ENCODE data around the gene FOXJ1. TPM values are rescaled to one million over a fixed set of nuclear protein-coding genes. Genes with fewer than 3 reads are reported as not detected.

FOXJ1 gene
- total RNA-seq, 1 donor from 2014 or later, result 4.5 TPM

- no peaks in the 10 kb centered on the region for H3K27me3 Mint-ChIP-seq (ENCODE audit: low read depth)
- H3K27ac Mint-ChIP-seq (ENCODE audit: unreplicated experiment), result no peak overlapping the region
- TF ChIP-seq, protein P1, sequence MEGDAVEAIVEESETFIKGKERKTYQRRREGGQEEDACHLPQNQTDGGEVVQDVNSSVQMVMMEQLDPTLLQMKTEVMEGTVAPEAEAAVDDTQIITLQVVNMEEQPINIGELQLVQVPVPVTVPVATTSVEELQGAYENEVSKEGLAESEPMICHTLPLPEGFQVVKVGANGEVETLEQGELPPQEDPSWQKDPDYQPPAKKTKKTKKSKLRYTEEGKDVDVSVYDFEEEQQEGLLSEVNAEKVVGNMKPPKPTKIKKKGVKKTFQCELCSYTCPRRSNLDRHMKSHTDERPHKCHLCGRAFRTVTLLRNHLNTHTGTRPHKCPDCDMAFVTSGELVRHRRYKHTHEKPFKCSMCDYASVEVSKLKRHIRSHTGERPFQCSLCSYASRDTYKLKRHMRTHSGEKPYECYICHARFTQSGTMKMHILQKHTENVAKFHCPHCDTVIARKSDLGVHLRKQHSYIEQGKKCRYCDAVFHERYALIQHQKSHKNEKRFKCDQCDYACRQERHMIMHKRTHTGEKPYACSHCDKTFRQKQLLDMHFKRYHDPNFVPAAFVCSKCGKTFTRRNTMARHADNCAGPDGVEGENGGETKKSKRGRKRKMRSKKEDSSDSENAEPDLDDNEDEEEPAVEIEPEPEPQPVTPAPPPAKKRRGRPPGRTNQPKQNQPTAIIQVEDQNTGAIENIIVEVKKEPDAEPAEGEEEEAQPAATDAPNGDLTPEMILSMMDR (conservative IDR thresholded peaks at IDR 0.05), result no peak
- no peak overlapping the region for H3K4me3 Mint-ChIP-seq
- no peak for DNase-seq (ENCODE audit: low read depth, low spot score)
- no peaks in the 10 kb centered on the region for H3K4me1 Mint-ChIP-seq
- H3K9me3 Mint-ChIP-seq, result no peaks in the 10 kb centered on the region
- peaks cover 7% of the 10 kb centered on the region for H3K36me3 Mint-ChIP-seq (ENCODE audit: low read depth)
These were observed 48.3 kb downstream of the FOXJ1 start for GRCh38 chr17:76092526-76093413.

- Mint-ChIP-seq H3K27me3 (ENCODE audit: low read depth) (no peaks in the 10 kb centered on the region), H3K9me3 (no peaks in the 10 kb centered on the region), H3K36me3 (ENCODE audit: low read depth) (peaks cover 7% of the 10 kb centered on the region), H3K27ac (ENCODE audit: unreplicated experiment) (no peak overlapping the region), H3K4me3 (no peak overlapping the region), H3K4me1 (no peaks in the 10 kb centered on the region)
- TF ChIP-seq, protein P1 (conservative IDR thresholded peaks at IDR 0.05), result no peak
- no peak for DNase-seq (ENCODE audit: low read depth, low spot score)
These were observed 49.3 kb downstream of the FOXJ1 start for GRCh38 chr17:76091526-76092286.

- Mint-ChIP-seq H3K4me3 (no peak overlapping the region), H3K36me3 (ENCODE audit: low read depth) (peaks cover 3% of the 10 kb centered on the region), H3K9me3 (no peaks in the 10 kb centered on the region), H3K27me3 (ENCODE audit: low read depth) (no peaks in the 10 kb centered on the region), H3K4me1 (no peaks in the 10 kb centered on the region), H3K27ac (ENCODE audit: unreplicated experiment) (no peak overlapping the region)
- no peak for DNase-seq (ENCODE audit: low read depth, low spot score)
- TF ChIP-seq, protein P1 (conservative IDR thresholded peaks at IDR 0.05), result no peak
These were observed 50.4 kb downstream of the FOXJ1 start for GRCh38 chr17:76090517-76091129.

GRCh38 chr17:76089680-76090516, 51.1 kb downstream of the FOXJ1 start:
- no peak overlapping the region for H3K27ac Mint-ChIP-seq (ENCODE audit: unreplicated experiment)
- no peaks in the 10 kb centered on the region for H3K4me1 Mint-ChIP-seq
- peaks cover 2% of the 10 kb centered on the region for H3K36me3 Mint-ChIP-seq (ENCODE audit: low read depth)
- H3K27me3 Mint-ChIP-seq (ENCODE audit: low read depth), result no peaks in the 10 kb centered on the region
- no peak overlapping the region for H3K4me3 Mint-ChIP-seq
- TF ChIP-seq, protein P1 (conservative IDR thresholded peaks at IDR 0.05), result no peak
- H3K9me3 Mint-ChIP-seq, result no peaks in the 10 kb centered on the region
- DNase-seq (ENCODE audit: low read depth, low spot score), result no peak
